ENCODE measurements around the gene CYP51A1. TPM values are rescaled to one million over a fixed set of nuclear protein-coding genes. Genes with fewer than 3 reads are reported as not detected.
"Not testable (repeated sequence)": the region's sequence is repeated elsewhere in the genome, so short reads cannot be mapped to it uniquely, and the experiment has no call there.

Gene CYP51A1
- polyA plus RNA-seq, 1 donor from 2014 or later = 137 TPM

GRCh38 chr7:92177362-92177761, 43.1 kb upstream of the CYP51A1 start:
- Histone ChIP-seq H3K27ac (ENCODE audit: low read length) (no peak overlapping the region), H3K9me2 (ENCODE audit: insufficient read depth, low read length) (no peaks in the 10 kb centered on the region), H3K36me3 (ENCODE audit: insufficient read depth, low read length) (no peaks in the 10 kb centered on the region), H3K4me3 (ENCODE audit: low read length) (no peak overlapping the region), H3K9me3 (ENCODE audit: low read length) (no peaks in the 10 kb centered on the region), H2AFZ (ENCODE audit: low read depth, low read length) (no peak overlapping the region), H3K79me2 (replicated peaks; ENCODE audit: insufficient read depth, low read length) (no peaks in the 10 kb centered on the region), H3K4me2 (ENCODE audit: low read length) (no peak overlapping the region), H3K9ac (ENCODE audit: low read length) (no peak overlapping the region), H4K20me1 (ENCODE audit: insufficient read depth) (no peaks in the 10 kb centered on the region), H3F3A (ENCODE audit: insufficient read depth, low read length, poor library complexity, severe bottlenecking) (no peaks in the 10 kb centered on the region), H3K27me3 (ENCODE audit: insufficient read depth, low read depth, low read length) (no peaks in the 10 kb centered on the region)
- TF ChIP-seq MXI1 (conservative IDR thresholded peaks at IDR 0.05; ENCODE audit: poor library complexity, severe bottlenecking) (no peak), RAD21 (conservative IDR thresholded peaks at IDR 0.05) (no peak), SMC3 (conservative IDR thresholded peaks at IDR 0.05; ENCODE audit: poor library complexity) (no peak), POLR2AphosphoS5 (IDR thresholded peaks at IDR 0.05) (no peak), TAF1 (IDR thresholded peaks at IDR 0.05; ENCODE audit: low read depth) (no peak), EZH2 (IDR thresholded peaks at IDR 0.05; ENCODE audit: borderline replicate concordance, insufficient read depth, low read length, poor library complexity, severe bottlenecking) (no peak), EP300 (conservative IDR thresholded peaks at IDR 0.05; ENCODE audit: poor library complexity, severe bottlenecking) (no peak)

GRCh38 chr7:92169529-92169928, 35.3 kb upstream of the CYP51A1 start:
- H4K20me1 ChIP-seq (ENCODE audit: insufficient read depth); H3K27ac ChIP-seq (ENCODE audit: low read length); H3K9ac ChIP-seq (ENCODE audit: low read length); H3K79me2 ChIP-seq (replicated peaks; ENCODE audit: insufficient read depth, low read length); H2AFZ ChIP-seq (ENCODE audit: low read depth, low read length); H3K4me2 ChIP-seq (ENCODE audit: low read length); H3K27me3 ChIP-seq (ENCODE audit: insufficient read depth, low read depth, low read length); H3K9me2 ChIP-seq (ENCODE audit: insufficient read depth, low read length); H3K4me3 ChIP-seq (ENCODE audit: low read length); H3F3A ChIP-seq (ENCODE audit: insufficient read depth, low read length, poor library complexity, severe bottlenecking); H3K9me3 ChIP-seq (ENCODE audit: low read length); H3K36me3 ChIP-seq (ENCODE audit: insufficient read depth, low read length): not testable (repeated sequence)

- no peaks in the 10 kb centered on the region for H3K9me2 ChIP-seq (ENCODE audit: insufficient read depth, low read length)
- no peaks in the 10 kb centered on the region for H3F3A ChIP-seq (ENCODE audit: insufficient read depth, low read length, poor library complexity, severe bottlenecking)
- no peak overlapping the region for H3K9ac ChIP-seq (ENCODE audit: low read length)
- H3K79me2 ChIP-seq (replicated peaks; ENCODE audit: insufficient read depth, low read length) = no peaks in the 10 kb centered on the region
- H3K4me2 ChIP-seq (ENCODE audit: low read length) = no peak overlapping the region
- no peak overlapping the region for H2AFZ ChIP-seq (ENCODE audit: low read depth, low read length)
- no peak overlapping the region for H3K27ac ChIP-seq (ENCODE audit: low read length)
- no peaks in the 10 kb centered on the region for H3K27me3 ChIP-seq (ENCODE audit: insufficient read depth, low read depth, low read length)
- TF ChIP-seq REST (IDR thresholded peaks at IDR 0.05; ENCODE audit: borderline replicate concordance) (no peak), POLR2AphosphoS5 (IDR thresholded peaks at IDR 0.05) (no peak), RAD21 (conservative IDR thresholded peaks at IDR 0.05) (no peak), EP300 (conservative IDR thresholded peaks at IDR 0.05; ENCODE audit: poor library complexity, severe bottlenecking) (no peak), SMC3 (conservative IDR thresholded peaks at IDR 0.05; ENCODE audit: poor library complexity) (no peak), MXI1 (conservative IDR thresholded peaks at IDR 0.05; ENCODE audit: poor library complexity, severe bottlenecking) (no peak), CTCF (IDR thresholded peaks at IDR 0.05; ENCODE audit: poor library complexity, severe bottlenecking) (no peak), EZH2 (IDR thresholded peaks at IDR 0.05; ENCODE audit: borderline replicate concordance, insufficient read depth, low read length, poor library complexity, severe bottlenecking) (no peak), TAF1 (IDR thresholded peaks at IDR 0.05; ENCODE audit: low read depth) (no peak)
- no peaks in the 10 kb centered on the region for H3K36me3 ChIP-seq (ENCODE audit: insufficient read depth, low read length)
- H3K4me3 ChIP-seq (ENCODE audit: low read length) = no peak overlapping the region
- no peaks in the 10 kb centered on the region for H3K9me3 ChIP-seq (ENCODE audit: low read length)
- no peaks in the 10 kb centered on the region for H4K20me1 ChIP-seq (ENCODE audit: insufficient read depth)
Observed at GRCh38 chr7:92161271-92161670, 27.0 kb upstream of the CYP51A1 start.

All from neural cell (in vitro differentiated cells).